HG03575 (cell line): ENCODE measurements around the gene PARP16.

Experiments used
- ATAC-seq: cut with Tn5 transposase; IDR thresholded peaks from one replicate; pipeline ENCODE4 v1.9.1; 2021; ENCODE audit not compliant: unreplicated experiment, insufficient number of reproducible peaks, low FRiP score; ENCODE audit errors: extremely low read depth

PARP16 gene

GRCh38 chr15:65318870-65319356, 32.2 kb upstream of the PARP16 start:
- ATAC-seq: no peak

GRCh38 chr15:65312400-65312916, 25.8 kb upstream of the PARP16 start:
- no peak for ATAC-seq

- ATAC-seq: no peak
Observed at GRCh38 chr15:65311760-65312159, 25.1 kb upstream of the PARP16 start.

- ATAC-seq: no peak
Observed at GRCh38 chr15:65310431-65311137, 23.9 kb upstream of the PARP16 start.

GRCh38 chr15:65309882-65310418, 23.3 kb upstream of the PARP16 start:
- ATAC-seq: no peak

- ATAC-seq: no peak
Observed at GRCh38 chr15:65307978-65308377, 21.3 kb upstream of the PARP16 start.

GRCh38 chr15:65306551-65306950, 19.9 kb upstream of the PARP16 start:
- no peak for ATAC-seq

GRCh38 chr15:65305776-65306175, 19.1 kb upstream of the PARP16 start:
- no peak for ATAC-seq

- no peak for ATAC-seq
Observed at GRCh38 chr15:65305150-65305758, 18.6 kb upstream of the PARP16 start.

GRCh38 chr15:65304381-65305149, 17.9 kb upstream of the PARP16 start, which contains the start of gene RNU5B-1:
TSS of gene RNU5B-1 (plus strand) at chr15:65304677.
- ATAC-seq: peak; percentile 49

- ATAC-seq: no peak
Observed at GRCh38 chr15:65303687-65304380, 17.2 kb upstream of the PARP16 start.

GRCh38 chr15:65302061-65302460, 15.4 kb upstream of the PARP16 start:
- no peak for ATAC-seq

GRCh38 chr15:65300924-65301441, 14.3 kb upstream of the PARP16 start:
- no peak for ATAC-seq

- ATAC-seq: no peak
Observed at GRCh38 chr15:65298731-65299130, 12.0 kb upstream of the PARP16 start.

GRCh38 chr15:65292938-65293518, 6.3 kb upstream of the PARP16 start:
- ATAC-seq: no peak

GRCh38 chr15:65290228-65290627, 3.5 kb upstream of the PARP16 start:
- ATAC-seq: no peak

GRCh38 chr15:65289261-65289854, 2.7 kb upstream of the PARP16 start:
- ATAC-seq: no peak

- no peak for ATAC-seq
Observed at GRCh38 chr15:65287520-65287855, 805 bp upstream of the PARP16 start.
